ENCODE measurements around the gene CNTNAP2.

GRCh38 chr7:147540743-147541142, 1424.1 kb downstream of the CNTNAP2 start:
- TF ChIP-seq, protein P1, sequence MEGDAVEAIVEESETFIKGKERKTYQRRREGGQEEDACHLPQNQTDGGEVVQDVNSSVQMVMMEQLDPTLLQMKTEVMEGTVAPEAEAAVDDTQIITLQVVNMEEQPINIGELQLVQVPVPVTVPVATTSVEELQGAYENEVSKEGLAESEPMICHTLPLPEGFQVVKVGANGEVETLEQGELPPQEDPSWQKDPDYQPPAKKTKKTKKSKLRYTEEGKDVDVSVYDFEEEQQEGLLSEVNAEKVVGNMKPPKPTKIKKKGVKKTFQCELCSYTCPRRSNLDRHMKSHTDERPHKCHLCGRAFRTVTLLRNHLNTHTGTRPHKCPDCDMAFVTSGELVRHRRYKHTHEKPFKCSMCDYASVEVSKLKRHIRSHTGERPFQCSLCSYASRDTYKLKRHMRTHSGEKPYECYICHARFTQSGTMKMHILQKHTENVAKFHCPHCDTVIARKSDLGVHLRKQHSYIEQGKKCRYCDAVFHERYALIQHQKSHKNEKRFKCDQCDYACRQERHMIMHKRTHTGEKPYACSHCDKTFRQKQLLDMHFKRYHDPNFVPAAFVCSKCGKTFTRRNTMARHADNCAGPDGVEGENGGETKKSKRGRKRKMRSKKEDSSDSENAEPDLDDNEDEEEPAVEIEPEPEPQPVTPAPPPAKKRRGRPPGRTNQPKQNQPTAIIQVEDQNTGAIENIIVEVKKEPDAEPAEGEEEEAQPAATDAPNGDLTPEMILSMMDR (IDR thresholded peaks at IDR 0.05) = no peak
- no peak for TF ChIP-seq POLR2A (IDR thresholded peaks at IDR 0.05)

Data from testis (tissue), 2 donors.